ENCODE measurements around the gene KCNQ1OT1. TPM values are rescaled to one million over a fixed set of nuclear protein-coding genes. Genes with fewer than 3 reads are reported as not detected.

KCNQ1OT1 gene
- total RNA-seq, 1 donor from 2014 or later: 3.4 TPM

DNA sequence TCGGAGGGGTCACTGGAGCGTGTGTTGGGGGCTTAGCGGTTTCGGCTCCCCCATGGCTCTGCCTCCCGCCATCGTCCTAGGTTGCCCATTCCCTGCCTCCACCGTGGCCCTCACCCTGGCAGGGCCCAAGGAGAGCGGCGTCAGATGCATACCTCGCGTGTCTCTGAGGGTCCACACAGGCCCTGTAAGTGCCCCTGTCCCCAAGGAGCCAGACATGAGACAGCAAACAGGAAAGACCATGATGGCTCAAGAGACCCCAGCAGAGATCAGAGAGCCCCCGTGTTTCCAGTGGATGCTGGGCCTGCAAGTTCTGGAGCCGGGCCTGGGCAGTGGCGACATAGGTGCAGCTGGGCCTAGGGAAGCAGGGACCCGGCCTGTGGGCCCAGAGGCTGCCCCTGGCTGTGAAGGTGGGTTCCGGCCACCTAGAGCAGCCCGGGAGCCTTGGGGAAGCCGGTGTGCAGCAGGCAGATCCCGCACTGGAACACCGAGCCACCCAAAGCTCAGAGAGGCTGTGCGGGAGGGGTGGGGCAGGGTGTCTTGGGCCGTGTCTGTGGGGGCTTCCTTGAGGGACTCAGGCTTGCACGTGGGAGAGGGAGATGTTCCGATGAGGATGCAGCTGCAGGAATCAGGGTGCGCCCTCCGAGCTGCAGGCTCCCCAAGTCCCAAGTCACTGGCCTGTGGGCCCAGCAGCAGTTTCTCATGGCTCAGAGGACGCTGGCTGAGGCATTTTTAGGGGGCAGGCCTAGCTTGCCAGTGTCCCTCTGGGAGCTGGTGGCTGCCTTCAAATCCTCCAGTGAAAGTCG is 126.4 kb downstream of the KCNQ1OT1 start:
- intact Hi-C loops (cut with DNase I): no loop called here
- Histone ChIP-seq H3K36me3 (no peaks in the 10 kb centered on the region), H3K4me1 (no peaks in the 10 kb centered on the region), H3K9me3 (no peaks in the 10 kb centered on the region), H3K4me3 (no peak overlapping the region), H3K27me3 (no peaks in the 10 kb centered on the region), H3K27ac (no peak overlapping the region)
- TF ChIP-seq POLR2AphosphoS5 (IDR thresholded peaks at IDR 0.05; ENCODE audit: insufficient read depth in 1 of 2, low read depth in 1 of 2) (no peak), POLR2A (IDR thresholded peaks at IDR 0.05) (no peak)
- TF ChIP-seq, protein P1, sequence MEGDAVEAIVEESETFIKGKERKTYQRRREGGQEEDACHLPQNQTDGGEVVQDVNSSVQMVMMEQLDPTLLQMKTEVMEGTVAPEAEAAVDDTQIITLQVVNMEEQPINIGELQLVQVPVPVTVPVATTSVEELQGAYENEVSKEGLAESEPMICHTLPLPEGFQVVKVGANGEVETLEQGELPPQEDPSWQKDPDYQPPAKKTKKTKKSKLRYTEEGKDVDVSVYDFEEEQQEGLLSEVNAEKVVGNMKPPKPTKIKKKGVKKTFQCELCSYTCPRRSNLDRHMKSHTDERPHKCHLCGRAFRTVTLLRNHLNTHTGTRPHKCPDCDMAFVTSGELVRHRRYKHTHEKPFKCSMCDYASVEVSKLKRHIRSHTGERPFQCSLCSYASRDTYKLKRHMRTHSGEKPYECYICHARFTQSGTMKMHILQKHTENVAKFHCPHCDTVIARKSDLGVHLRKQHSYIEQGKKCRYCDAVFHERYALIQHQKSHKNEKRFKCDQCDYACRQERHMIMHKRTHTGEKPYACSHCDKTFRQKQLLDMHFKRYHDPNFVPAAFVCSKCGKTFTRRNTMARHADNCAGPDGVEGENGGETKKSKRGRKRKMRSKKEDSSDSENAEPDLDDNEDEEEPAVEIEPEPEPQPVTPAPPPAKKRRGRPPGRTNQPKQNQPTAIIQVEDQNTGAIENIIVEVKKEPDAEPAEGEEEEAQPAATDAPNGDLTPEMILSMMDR (IDR thresholded peaks at IDR 0.05): no peak
- no peak for DNase-seq (ENCODE audit: extremely low spot score in 2 of 2)

GRCh38 chr11:2572491-2573239 is 127.1 kb downstream of the KCNQ1OT1 start:
- no peaks in the 10 kb centered on the region for H3K27me3 ChIP-seq
- DNase-seq (ENCODE audit: extremely low spot score in 2 of 2): no peak
- no peaks in the 10 kb centered on the region for H3K36me3 ChIP-seq
- no peaks in the 10 kb centered on the region for H3K4me1 ChIP-seq
- no peak overlapping the region for H3K4me3 ChIP-seq
- no peak overlapping the region for H3K27ac ChIP-seq
- H3K9me3 ChIP-seq: no peaks in the 10 kb centered on the region
- intact Hi-C loops (cut with DNase I): no loop called here
- no peak for TF ChIP-seq POLR2AphosphoS5 (IDR thresholded peaks at IDR 0.05; ENCODE audit: insufficient read depth in 1 of 2, low read depth in 1 of 2)
- TF ChIP-seq, protein P1 (IDR thresholded peaks at IDR 0.05): no peak
- TF ChIP-seq POLR2A (IDR thresholded peaks at IDR 0.05): no peak

- H3K4me1 ChIP-seq: no peaks in the 10 kb centered on the region
- no peak for DNase-seq (ENCODE audit: extremely low spot score in 2 of 2)
- H3K9me3 ChIP-seq: no peaks in the 10 kb centered on the region
- no peak overlapping the region for H3K4me3 ChIP-seq
- intact Hi-C loops (cut with DNase I): no loop called here
- TF ChIP-seq, protein P1 (IDR thresholded peaks at IDR 0.05): no peak
- TF ChIP-seq POLR2A (IDR thresholded peaks at IDR 0.05) (no peak), POLR2AphosphoS5 (IDR thresholded peaks at IDR 0.05; ENCODE audit: insufficient read depth in 1 of 2, low read depth in 1 of 2) (no peak)
- no peaks in the 10 kb centered on the region for H3K27me3 ChIP-seq
- H3K36me3 ChIP-seq: no peaks in the 10 kb centered on the region
- no peak overlapping the region for H3K27ac ChIP-seq
These were observed 128.1 kb downstream of the KCNQ1OT1 start for GRCh38 chr11:2571598-2572281.

DNA sequence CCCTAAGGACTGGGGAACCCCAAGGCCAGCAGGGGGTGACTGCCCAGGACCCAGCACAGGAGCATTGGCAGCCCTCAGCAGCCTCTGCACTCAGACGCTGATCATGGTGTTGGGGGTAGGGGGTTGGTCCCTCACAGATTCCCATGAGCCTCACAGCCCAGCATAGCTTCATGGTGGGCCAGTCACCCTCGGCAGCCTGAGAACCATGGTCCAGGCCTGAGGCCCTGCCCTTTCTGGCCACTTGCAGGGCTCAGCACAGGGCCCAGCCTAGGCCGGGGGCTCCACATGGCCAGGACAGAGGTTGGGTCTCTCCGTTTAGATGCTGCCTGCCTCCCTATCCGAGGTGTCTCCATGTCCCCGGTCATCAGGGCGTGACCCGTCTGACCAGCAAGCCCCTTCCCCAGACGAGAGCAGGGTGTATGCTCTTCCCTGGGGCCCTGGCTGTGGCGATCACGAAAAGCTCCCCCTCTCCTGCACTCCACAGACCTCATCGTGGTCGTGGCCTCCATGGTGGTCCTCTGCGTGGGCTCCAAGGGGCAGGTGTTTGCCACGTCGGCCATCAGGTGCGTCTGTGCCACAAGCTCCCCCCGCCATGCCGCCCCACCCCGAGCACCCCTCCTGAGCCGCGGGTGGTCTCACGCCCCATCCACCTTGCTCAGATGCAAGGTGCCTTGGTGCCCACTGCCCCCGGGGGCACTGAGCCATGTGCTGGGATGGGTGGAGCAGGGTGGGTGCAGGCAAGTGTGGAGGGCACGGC is 128.8 kb downstream of the KCNQ1OT1 start:
- TF ChIP-seq, protein P1 (IDR thresholded peaks at IDR 0.05): no peak
- TF ChIP-seq POLR2A (IDR thresholded peaks at IDR 0.05): no peak
- TF ChIP-seq POLR2AphosphoS5 (IDR thresholded peaks at IDR 0.05; ENCODE audit: insufficient read depth in 1 of 2, low read depth in 1 of 2): no peak
- H3K36me3 ChIP-seq: no peaks in the 10 kb centered on the region
- no peaks in the 10 kb centered on the region for H3K27me3 ChIP-seq
- no peaks in the 10 kb centered on the region for H3K4me1 ChIP-seq
- H3K4me3 ChIP-seq: no peak overlapping the region
- no peaks in the 10 kb centered on the region for H3K9me3 ChIP-seq
- no peak overlapping the region for H3K27ac ChIP-seq
- DNase-seq (ENCODE audit: extremely low spot score in 2 of 2): no peak
- intact Hi-C loops (cut with DNase I): no loop called here
